ENCODE data around the gene IL4. TPM values are rescaled to one million over a fixed set of nuclear protein-coding genes. Genes with fewer than 3 reads are reported as not detected.

The IL4 gene
- not detected in 5 replicates for total RNA-seq (2022; extraction: Qiagen RNA extraction)

DNA sequence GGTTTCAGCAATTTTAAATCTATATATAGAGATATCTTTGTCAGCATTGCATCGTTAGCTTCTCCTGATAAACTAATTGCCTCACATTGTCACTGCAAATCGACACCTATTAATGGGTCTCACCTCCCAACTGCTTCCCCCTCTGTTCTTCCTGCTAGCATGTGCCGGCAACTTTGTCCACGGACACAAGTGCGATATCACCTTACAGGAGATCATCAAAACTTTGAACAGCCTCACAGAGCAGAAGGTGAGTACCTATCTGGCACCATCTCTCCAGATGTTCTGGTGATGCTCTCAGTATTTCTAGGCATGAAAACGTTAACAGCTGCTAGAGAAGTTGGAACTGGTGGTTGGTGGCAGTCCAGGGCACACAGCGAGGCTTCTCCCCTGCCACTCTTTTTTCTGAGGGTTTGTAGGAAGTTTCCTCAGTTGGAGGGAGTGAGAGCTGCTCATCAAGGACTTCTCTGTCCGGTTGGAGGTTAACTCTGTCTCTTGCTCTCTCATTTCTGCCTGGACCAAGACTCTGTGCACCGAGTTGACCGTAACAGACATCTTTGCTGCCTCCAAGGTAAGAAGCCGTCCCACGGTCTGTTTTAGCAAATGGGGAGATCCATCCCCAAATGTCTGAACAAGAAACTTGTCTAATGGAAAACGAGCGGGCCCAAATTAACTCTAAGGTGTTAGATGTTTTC lies at the start of gene IL4:
IL4 (plus strand) TSS at position 51 of the 692 bp plus-strand sequence; CDS start at position 113, 62 bp downstream.

DNA sequence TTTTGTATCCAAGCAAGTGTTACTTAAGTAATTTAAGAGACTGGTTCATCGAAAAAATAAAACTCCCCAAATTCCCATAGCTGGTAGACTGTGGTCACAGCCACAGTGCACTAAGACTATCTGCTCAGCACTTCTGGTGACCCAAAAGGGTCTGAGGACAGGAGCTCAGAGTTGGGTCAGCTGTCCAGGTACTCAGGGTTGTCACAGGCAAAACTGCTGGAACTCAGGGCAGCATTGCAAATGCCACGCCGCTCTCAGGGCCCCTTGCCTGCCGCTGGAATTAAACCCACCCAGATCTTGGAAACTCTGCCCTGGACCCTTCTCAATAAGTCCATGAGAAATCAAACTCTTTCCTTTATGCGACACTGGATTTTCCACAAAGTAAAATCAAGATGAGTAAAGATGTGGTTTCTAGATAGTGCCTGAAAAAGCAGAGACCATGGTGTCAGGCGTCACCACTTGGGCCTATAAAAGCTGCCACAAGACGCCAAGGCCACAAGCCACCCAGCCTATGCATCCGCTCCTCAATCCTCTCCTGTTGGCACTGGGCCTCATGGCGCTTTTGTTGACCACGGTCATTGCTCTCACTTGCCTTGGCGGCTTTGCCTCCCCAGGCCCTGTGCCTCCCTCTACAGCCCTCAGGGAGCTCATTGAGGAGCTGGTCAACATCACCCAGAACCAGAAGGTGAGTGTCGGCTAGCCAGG lies 16.0 kb upstream of the IL4 start, which contains the start of gene IL13:
IL13 (plus strand) TSS at position 498 of the 705 bp plus-strand sequence; CDS start at position 512, 14 bp downstream.

Other genes with a start within 250 kb of the IL4 start
- 28.1 to 35.9 TPM (median 33.9 TPM) in 5 replicates for gene IRF1, start 183.2 kb upstream of the IL4 start, total RNA-seq (2022; extraction: Qiagen RNA extraction)
- not detected in 5 replicates for gene IL5, start 130.5 kb upstream of the IL4 start, total RNA-seq (2022; extraction: Qiagen RNA extraction)
- 24.5 to 37.7 TPM (median 28.1 TPM) in 5 replicates for gene RAD50, start 117.0 kb upstream of the IL4 start, total RNA-seq (2022; extraction: Qiagen RNA extraction)
- 0.08 TPM in 1 of 5 replicates, not detected in the others for gene IL13, start 15.8 kb upstream of the IL4 start, total RNA-seq (2022; extraction: Qiagen RNA extraction)
- gene KIF3A, start 63.6 kb downstream of the IL4 start, total RNA-seq (2022; extraction: Qiagen RNA extraction), result 7.0 to 11.0 TPM (median 8.4 TPM) in 5 replicates
- 0.07 to 0.22 TPM (median 0.07 TPM) in 5 replicates for gene CCNI2, start 73.4 kb downstream of the IL4 start, total RNA-seq (2022; extraction: Qiagen RNA extraction)
- gene SEPTIN8, start 103.2 kb downstream of the IL4 start, total RNA-seq (2022; extraction: Qiagen RNA extraction), result 16.6 to 22.2 TPM (median 20.6 TPM) in 5 replicates
- 0.08 to 0.14 TPM (median 0.13 TPM) in 5 replicates for gene SOWAHA, start 139.3 kb downstream of the IL4 start, total RNA-seq (2022; extraction: Qiagen RNA extraction)
- gene SHROOM1, start 156.7 kb downstream of the IL4 start, total RNA-seq (2022; extraction: Qiagen RNA extraction), result 8.8 to 11.6 TPM (median 10.2 TPM) in 5 replicates
- gene GDF9, start 192.5 kb downstream of the IL4 start, total RNA-seq (2022; extraction: Qiagen RNA extraction), result 0.14 to 0.38 TPM (median 0.21 TPM) in 5 replicates
- 288 to 594 TPM (median 523 TPM) in 5 replicates for gene UQCRQ, start 192.7 kb downstream of the IL4 start, total RNA-seq (2022; extraction: Qiagen RNA extraction)
- gene LEAP2, start 199.7 kb downstream of the IL4 start, total RNA-seq (2022; extraction: Qiagen RNA extraction), result 0.62 to 1.0 TPM (median 0.97 TPM) in 5 replicates

All from A549 treated with Hydrocortisone at 1 μM for 4 hours (cell line).